ENCODE data around the gene SHH. TPM values are rescaled to one million over a fixed set of nuclear protein-coding genes. Genes with fewer than 3 reads are reported as not detected.

Gene SHH
- total RNA-seq, 2 donors from 2014 or later, result 0.32 to 1.2 TPM

- DNase-seq (ENCODE audit: low spot score), result no peak
- WGBS, result 91% methylated on average over 12 of the region's 12 CpGs
- H3K4me1 ChIP-seq (replicated peaks), result no peaks in the 10 kb centered on the region
- no peaks in the 10 kb centered on the region for H3K9me3 ChIP-seq
- TF ChIP-seq CTCF (IDR thresholded peaks at IDR 0.05), result no peak
- TF ChIP-seq POLR2AphosphoS5 (IDR thresholded peaks at IDR 0.05), result no peak
- TF ChIP-seq POLR2A (IDR thresholded peaks at IDR 0.05), result no peak
- no peak overlapping the region for H3K27ac ChIP-seq
- intact Hi-C loops (cut with DNase I), result loop anchor here (10.0 kb wide), 1 partner anchor 649 kb away; no protein-coding TSS in a partner anchor
- H3K4me3 ChIP-seq, result no peak overlapping the region
- H3K36me3 ChIP-seq, result no peaks in the 10 kb centered on the region
- H3K27me3 ChIP-seq (replicated peaks; ENCODE audit: insufficient read depth), result peaks cover 7% of the 10 kb centered on the region
These were observed 3.9 kb upstream of the SHH start for GRCh38 chr7:155816192-155816508.

- 34% methylated on average over 20 of the region's 20 CpGs for WGBS
- intact Hi-C loops (cut with DNase I), result loop anchor here (10.0 kb wide), 1 partner anchor 649 kb away; no protein-coding TSS in a partner anchor
- TF ChIP-seq POLR2AphosphoS5 (IDR thresholded peaks at IDR 0.05), result peak; percentile 31
- no peak for TF ChIP-seq POLR2A (IDR thresholded peaks at IDR 0.05)
- peak; percentile 32 to 81 (median 64) for TF ChIP-seq CTCF (IDR thresholded peaks at IDR 0.05)
- Histone ChIP-seq H3K36me3 (no peaks in the 10 kb centered on the region), H3K4me3 (no peak overlapping the region), H3K27me3 (replicated peaks; ENCODE audit: insufficient read depth) (peaks cover 7% of the 10 kb centered on the region), H3K9me3 (no peaks in the 10 kb centered on the region), H3K4me1 (replicated peaks) (no peaks in the 10 kb centered on the region), H3K27ac (no peak overlapping the region)
- peak; percentile 64 for DNase-seq (ENCODE audit: low spot score)
These were observed 3.3 kb upstream of the SHH start for GRCh38 chr7:155815332-155816191.

DNA sequence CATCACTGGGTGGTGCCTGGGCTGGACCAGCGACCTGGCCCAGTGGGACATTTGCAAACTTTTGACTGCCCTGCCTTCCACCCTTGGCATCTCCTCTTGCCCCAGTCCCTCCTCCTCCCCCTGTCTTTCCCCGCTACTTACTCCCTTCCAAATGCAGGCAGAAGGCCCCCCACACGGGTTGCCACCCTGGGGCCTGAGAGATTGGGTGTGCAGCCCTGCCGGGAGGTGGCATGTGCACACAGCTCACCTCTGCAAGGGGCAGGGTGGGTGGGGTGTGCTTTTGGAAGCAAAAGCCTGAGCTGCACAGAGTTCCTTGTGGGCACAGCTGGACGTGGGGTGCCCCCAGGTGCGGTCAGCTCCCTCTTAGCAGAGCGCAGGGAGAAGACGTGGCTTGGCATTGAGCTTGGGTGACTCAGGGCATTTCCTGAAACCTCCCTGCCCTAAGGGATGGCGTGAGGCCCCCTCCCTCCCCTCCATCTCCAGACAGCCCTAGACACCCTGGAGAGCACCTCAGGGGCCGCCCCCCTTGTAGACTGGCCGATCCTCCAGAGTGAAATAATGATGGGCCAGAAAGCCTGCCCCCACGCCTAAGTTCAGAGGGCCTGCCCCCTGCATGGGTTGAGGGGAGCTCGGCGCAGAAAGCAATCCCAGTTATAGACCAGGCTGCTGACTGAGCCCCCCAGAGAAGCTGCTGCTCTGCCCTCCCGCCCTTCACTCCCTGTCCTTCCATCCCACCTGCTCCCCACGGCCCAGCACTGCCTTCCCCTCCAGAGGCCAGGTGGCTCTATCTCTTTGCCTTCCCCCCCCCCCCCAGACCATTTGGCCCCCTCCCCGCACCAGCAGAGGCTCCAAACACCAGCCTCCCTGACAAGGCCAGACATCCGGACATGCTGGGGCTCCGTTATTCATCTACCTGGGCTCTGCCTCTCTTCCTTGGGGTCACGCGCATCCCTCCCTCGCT is 2.3 kb upstream of the SHH start:
- H3K4me1 ChIP-seq (replicated peaks), result peaks cover 3% of the 10 kb centered on the region
- 48% methylated on average over 21 of the region's 22 CpGs for whole genome bisulfite sequencing
- intact Hi-C loops (cut with DNase I), result loop anchor here (10.0 kb wide), 1 partner anchor 650 kb away; no protein-coding TSS in a partner anchor
- H3K36me3 ChIP-seq, result no peaks in the 10 kb centered on the region
- DNase-seq (ENCODE audit: low spot score), result no peak
- H3K27ac ChIP-seq, result no peak overlapping the region
- no peak overlapping the region for H3K4me3 ChIP-seq
- TF ChIP-seq CTCF (IDR thresholded peaks at IDR 0.05) (no peak), POLR2A (IDR thresholded peaks at IDR 0.05) (no peak), POLR2AphosphoS5 (IDR thresholded peaks at IDR 0.05) (no peak)
- H3K9me3 ChIP-seq, result no peaks in the 10 kb centered on the region
- peaks cover 14% of the 10 kb centered on the region for H3K27me3 ChIP-seq (replicated peaks; ENCODE audit: insufficient read depth)

- Histone ChIP-seq H3K4me1 (replicated peaks) (peaks cover 9% of the 10 kb centered on the region), H3K27ac (no peak overlapping the region), H3K27me3 (replicated peaks; ENCODE audit: insufficient read depth) (peaks cover 14% of the 10 kb centered on the region)
These were observed 1.5 kb upstream of the SHH start for GRCh38 chr7:155813546-155814315.

More at GRCh38 chr7:155813546-155814315, 1.5 kb upstream of the SHH start:
- Histone ChIP-seq H3K36me3 (no peaks in the 10 kb centered on the region), H3K9me3 (no peaks in the 10 kb centered on the region), H3K4me3 (no peak overlapping the region)
- no peak for DNase-seq (ENCODE audit: low spot score)
- WGBS, result 64% methylated on average over 19 of the region's 19 CpGs
- TF ChIP-seq POLR2AphosphoS5 (IDR thresholded peaks at IDR 0.05), result no peak
- TF ChIP-seq CTCF (IDR thresholded peaks at IDR 0.05), result no peak
- no peak for TF ChIP-seq POLR2A (IDR thresholded peaks at IDR 0.05)
- intact Hi-C loops (cut with DNase I), result loop anchor here (10.0 kb wide), 1 partner anchor 651 kb away; no protein-coding TSS in a partner anchor

Data from prostate gland (tissue), 2 donors.